Naive thymus-derived CD4-positive, alpha-beta T cell (primary cell): ENCODE measurements around the gene CALML5. TPM values are rescaled to one million over a fixed set of nuclear protein-coding genes. Genes with fewer than 3 reads are reported as not detected.
A peak's percentile ranks its signal among the peaks of the same experiment; 100 is the strongest.

Experiments used
- ATAC-seq: fragments of 150-1000 bp; cut with Tn5 transposase; 2 replicates; pipeline ENCODE4 v1.10.0; 2021; ENCODE audit warnings: mild to moderate bottlenecking, moderate library complexity
- CTCF ChIA-PET: fragments of 350-600 bp; sonication (Branson Sonifier 250); formaldehyde crosslinking; loops from one replicate; lab custom pipeline; 2021; ENCODE audit warnings: antibody characterized with exemption; lab: Charles Lee
- POLR2A ChIA-PET: fragments of 350-600 bp; sonication (Branson Sonifier 250); formaldehyde crosslinking; loops from one replicate; lab custom pipeline; 2021; ENCODE audit warnings: antibody characterized with exemption, inconsistent platforms; lab: Charles Lee
- DNase-seq, 9 donors: peaks; one replicate each; pipeline versions ENCODE4 v3.0.0 to v3.0.0-alpha.2; 2020 to 2022; ENCODE audit warnings: mixed read lengths in 1 of 9
- H3K27ac ChIP-seq: one replicate; pipeline ENCODE4 v1.7.0; 2013; ENCODE audit warnings: mild to moderate bottlenecking, low read depth, low read length, moderate library complexity
- H3K27me3 ChIP-seq, 2 donors: one replicate each; pipeline ENCODE4 v1.7.0; 2013; ENCODE audit warnings: low read length in 2 of 2, mild to moderate bottlenecking in 2 of 2, moderate library complexity in 2 of 2; ENCODE audit not compliant: control insufficient read depth in 2 of 2, insufficient read depth in 2 of 2
- H3K36me3 ChIP-seq, 3 experiments: 1 replicate in 2 of 3; 2 replicates in 1 of 3; pipeline ENCODE4 v1.7.0; 2013; ENCODE audit warnings: low read length in 3 of 3, mild to moderate bottlenecking in 3 of 3, moderate library complexity in 1 of 3; ENCODE audit not compliant: insufficient read depth in 3 of 3, control insufficient read depth in 2 of 3
- H3K4me1 ChIP-seq, 2 donors: one replicate each; pipeline ENCODE4 v1.7.0; 2013; ENCODE audit warnings: low read length in 2 of 2, mild to moderate bottlenecking in 2 of 2, moderate library complexity in 1 of 2; ENCODE audit not compliant: control insufficient read depth in 2 of 2, insufficient read depth in 2 of 2
- H3K4me3 ChIP-seq: 2 replicates; pipeline ENCODE4 v1.7.0; 2013; ENCODE audit warnings: mild to moderate bottlenecking, low read length
- H3K9me3 ChIP-seq, 3 experiments: 1 replicate in 2 of 3; 2 replicates in 1 of 3; pipeline ENCODE4 v1.7.0; 2013; ENCODE audit warnings: low read length in 3 of 3; ENCODE audit not compliant: control insufficient read depth in 2 of 3
- H3K27ac Mint-ChIP-seq, 9 donors: one replicate each; pipeline ENCODE4 v1.8.0; 2020 to 2022; ENCODE audit warnings: mixed read lengths in 9 of 9, mild to moderate bottlenecking in 8 of 9, moderate library complexity in 5 of 9, inconsistent platforms in 2 of 9
- H3K27me3 Mint-ChIP-seq, 5 donors: one replicate each; pipeline ENCODE4 v1.8.0; 2021 to 2022; ENCODE audit warnings: mixed read lengths in 5 of 5, mild to moderate bottlenecking in 1 of 5
- H3K36me3 Mint-ChIP-seq, 5 donors: one replicate each; pipeline ENCODE4 v1.8.0; 2020 to 2022; ENCODE audit warnings: mixed read lengths in 5 of 5, mild to moderate bottlenecking in 3 of 5, inconsistent platforms in 1 of 5
- H3K4me1 Mint-ChIP-seq, 7 donors: one replicate each; pipeline ENCODE4 v1.8.0; 2020 to 2022; ENCODE audit warnings: mixed read lengths in 7 of 7, mild to moderate bottlenecking in 3 of 7, inconsistent platforms in 1 of 7
- H3K4me3 Mint-ChIP-seq, 10 donors: one replicate each; pipeline ENCODE4 v1.8.0; 2020 to 2022; ENCODE audit warnings: mild to moderate bottlenecking in 10 of 10, mixed read lengths in 10 of 10, moderate library complexity in 6 of 10, inconsistent platforms in 2 of 10
- H3K9me3 Mint-ChIP-seq, 11 donors: one replicate each; pipeline ENCODE4 v1.8.0; 2020 to 2022; ENCODE audit warnings: mixed read lengths in 11 of 11, mild to moderate bottlenecking in 4 of 11, inconsistent platforms in 1 of 11, moderate library complexity in 1 of 11
- intact Hi-C, 2 donors: fragments of 100-400 bp; cut with micrococcal nuclease; formaldehyde crosslinking; loops; one replicate each; pipeline ENCODE4 v1.15.1; 2023
- polyA plus RNA-seq, 2 donors: library from polyadenylated mRNA; unstranded; fragments of 300-500 nt; fragmentation: Illumina TruSeq; gene quantifications; one replicate each; pipeline ENCODE4 v1.2.3, GENCODE V29; 2021
- total RNA-seq, 6 experiments: library from RNA in 5 of 6; stranded (reverse) in 5 of 6; gene quantifications; 1 replicate in 5 of 6; 2 replicates in 1 of 6; pipeline ENCODE4 v1.2.3 and lab custom pipeline; 2021 to 2026

CALML5 gene
- total and polyA plus RNA-seq, 7 experiments from 2014 or later, result not detected

- ChIA-PET CTCF (no interaction called here), POLR2A (interaction anchor here (0.8 kb wide), 1 partner anchor 19 kb away, joined by 3 read pairs; no protein-coding TSS in a partner anchor)
- Mint-ChIP-seq H3K4me1 (peaks cover 0 to 5% (median 0%) of the 10 kb centered on the region in 7 donors), H3K9me3 (no peaks in the 10 kb centered on the region), H3K27me3 (peaks cover 0 to 11% (median 0%) of the 10 kb centered on the region in 5 donors), H3K36me3 (no peaks in the 10 kb centered on the region), H3K27ac (no peak overlapping the region), H3K4me3 (no peak overlapping the region)
- no peaks in the 10 kb centered on the region for H3K4me1 ChIP-seq
- H3K36me3 ChIP-seq, result no peaks in the 10 kb centered on the region
- H3K27ac ChIP-seq, result no peak overlapping the region
- ATAC-seq (no peak), DNase-seq (no peak)
- H3K9me3 ChIP-seq, result no peaks in the 10 kb centered on the region
- H3K27me3 ChIP-seq, result no peaks in the 10 kb centered on the region
- no peak overlapping the region for H3K4me3 ChIP-seq
- intact Hi-C loops, result no loop called here
These were observed 14.1 kb downstream of the CALML5 start for GRCh38 chr10:5485290-5485689.

GRCh38 chr10:5484205-5484604 lies 15.2 kb downstream of the CALML5 start:
- H3K27me3 Mint-ChIP-seq, result peaks cover 0 to 11% (median 0%) of the 10 kb centered on the region in 5 donors
- no peaks in the 10 kb centered on the region for H3K36me3 Mint-ChIP-seq
- ATAC-seq, result no peak
- H3K4me1 ChIP-seq, result no peaks in the 10 kb centered on the region
- no peak overlapping the region for H3K4me3 Mint-ChIP-seq
- H3K4me1 Mint-ChIP-seq, result peaks cover 0 to 6% (median 0%) of the 10 kb centered on the region in 7 donors
- H3K27ac ChIP-seq, result no peak overlapping the region
- DNase-seq, result no peak
- H3K36me3 ChIP-seq, result no peaks in the 10 kb centered on the region
- no peaks in the 10 kb centered on the region for H3K9me3 ChIP-seq
- H3K27ac Mint-ChIP-seq, result no peak overlapping the region
- H3K9me3 Mint-ChIP-seq, result no peaks in the 10 kb centered on the region
- intact Hi-C loops, result no loop called here
- H3K4me3 ChIP-seq, result no peak overlapping the region
- no peaks in the 10 kb centered on the region for H3K27me3 ChIP-seq
- ChIA-PET POLR2A (interaction anchor here (1.1 kb wide), 1 partner anchor 10 kb away, joined by 3 read pairs; no protein-coding TSS in a partner anchor), CTCF (no interaction called here)

GRCh38 chr10:5482016-5482415 lies 17.4 kb downstream of the CALML5 start:
- intact Hi-C loops, result no loop called here
- Histone ChIP-seq H3K36me3 (no peaks in the 10 kb centered on the region), H3K27me3 (no peaks in the 10 kb centered on the region), H3K4me1 (no peaks in the 10 kb centered on the region), H3K4me3 (no peak overlapping the region), H3K27ac (no peak overlapping the region), H3K9me3 (no peaks in the 10 kb centered on the region)
- POLR2A ChIA-PET, result no interaction called here
- CTCF ChIA-PET, result no interaction called here
- H3K9me3 Mint-ChIP-seq, result no peaks in the 10 kb centered on the region
- no peaks in the 10 kb centered on the region for H3K36me3 Mint-ChIP-seq
- ATAC-seq, result no peak
- H3K27me3 Mint-ChIP-seq, result peaks cover 0 to 10% (median 0%) of the 10 kb centered on the region in 5 donors
- peaks cover 0 to 3% (median 0%) of the 10 kb centered on the region in 7 donors for H3K4me1 Mint-ChIP-seq
- H3K27ac Mint-ChIP-seq, result no peak overlapping the region
- DNase-seq, result no peak
- no peak overlapping the region for H3K4me3 Mint-ChIP-seq

GRCh38 chr10:5481121-5481520 lies 18.2 kb downstream of the CALML5 start:
- no peak overlapping the region for H3K27ac ChIP-seq
- CTCF ChIA-PET, result no interaction called here
- no peak for ATAC-seq

GRCh38 chr10:5480162-5480941 lies 19.0 kb downstream of the CALML5 start:
- Histone ChIP-seq H3K36me3 (no peaks in the 10 kb centered on the region), H3K27me3 (no peaks in the 10 kb centered on the region), H3K4me1 (no peaks in the 10 kb centered on the region), H3K4me3 (no peak overlapping the region), H3K27ac (no peak overlapping the region), H3K9me3 (no peaks in the 10 kb centered on the region)
- H3K4me1 Mint-ChIP-seq, result peaks cover 0 to 3% (median 0%) of the 10 kb centered on the region in 7 donors
- H3K36me3 Mint-ChIP-seq, result no peaks in the 10 kb centered on the region
- H3K27ac Mint-ChIP-seq, result no peak overlapping the region
- no peak for DNase-seq
- H3K27me3 Mint-ChIP-seq, result peaks cover 0 to 3% (median 0%) of the 10 kb centered on the region in 5 donors
- ATAC-seq, result no peak
- ChIA-PET CTCF (no interaction called here), POLR2A (no interaction called here)
- no peak overlapping the region for H3K4me3 Mint-ChIP-seq
- H3K9me3 Mint-ChIP-seq, result no peaks in the 10 kb centered on the region
- intact Hi-C loops, result no loop called here

More at GRCh38 chr10:5481121-5481520, 18.2 kb downstream of the CALML5 start:
- POLR2A ChIA-PET, result no interaction called here
- peaks cover 0 to 8% (median 0%) of the 10 kb centered on the region in 5 donors for H3K27me3 Mint-ChIP-seq
- no peak overlapping the region for H3K4me3 Mint-ChIP-seq
- DNase-seq, result no peak
- H3K27ac Mint-ChIP-seq, result no peak overlapping the region
- Histone ChIP-seq H3K36me3 (no peaks in the 10 kb centered on the region), H3K4me3 (no peak overlapping the region), H3K27me3 (no peaks in the 10 kb centered on the region), H3K4me1 (no peaks in the 10 kb centered on the region), H3K9me3 (no peaks in the 10 kb centered on the region)
- intact Hi-C loops, result no loop called here
- H3K9me3 Mint-ChIP-seq, result no peaks in the 10 kb centered on the region
- H3K36me3 Mint-ChIP-seq, result no peaks in the 10 kb centered on the region
- peaks cover 0 to 3% (median 0%) of the 10 kb centered on the region in 7 donors for H3K4me1 Mint-ChIP-seq

GRCh38 chr10:5479481-5480161 lies 19.7 kb downstream of the CALML5 start:
- ATAC-seq (peak; percentile 32), DNase-seq (no peak)
- H3K27me3 Mint-ChIP-seq, result peaks cover 0 to 3% (median 0%) of the 10 kb centered on the region in 5 donors
- Histone ChIP-seq H3K27me3 (no peaks in the 10 kb centered on the region), H3K36me3 (no peaks in the 10 kb centered on the region), H3K4me1 (no peaks in the 10 kb centered on the region), H3K9me3 (no peaks in the 10 kb centered on the region), H3K27ac (no peak overlapping the region), H3K4me3 (no peak overlapping the region)
- H3K4me1 Mint-ChIP-seq, result peaks cover 0 to 3% (median 0%) of the 10 kb centered on the region in 7 donors
- no peaks in the 10 kb centered on the region for H3K36me3 Mint-ChIP-seq
- ChIA-PET POLR2A (no interaction called here), CTCF (no interaction called here)
- H3K9me3 Mint-ChIP-seq, result no peaks in the 10 kb centered on the region
- intact Hi-C loops, result no loop called here
- H3K4me3 Mint-ChIP-seq, result no peak overlapping the region
- H3K27ac Mint-ChIP-seq, result peak overlapping the region in 1 of 9 donors; percentile 31
